ENCODE results near the gene ENTREP3. TPM values are rescaled to one million over a fixed set of nuclear protein-coding genes. Genes with fewer than 3 reads are reported as not detected.

ENTREP3 gene
- total RNA-seq, 1 experiment from 2014 or later = 72.5 TPM

GRCh38 chr1:155297384-155297783 is 42.1 kb upstream of the ENTREP3 start:
- intact Hi-C loops (cut with micrococcal nuclease; ENCODE audit: unreplicated experiment) = no loop called here
- no peak for TF ChIP-seq CTCF (conservative IDR thresholded peaks at IDR 0.05; ENCODE audit: low read depth, low read length)
- no peak for TF ChIP-seq EZH2 (IDR thresholded peaks at IDR 0.05; ENCODE audit: borderline replicate concordance, low read depth, low read length, poor library complexity, severe bottlenecking)
- H3K27ac ChIP-seq (ENCODE audit: low read depth, low read length, poor library complexity, severe bottlenecking) = no peak overlapping the region
- DNase-seq (ENCODE audit: low spot score) = no peak
- no peaks in the 10 kb centered on the region for H3K36me3 ChIP-seq (ENCODE audit: insufficient read depth, low read length, poor library complexity, severe bottlenecking)
- no peaks in the 10 kb centered on the region for H3K4me1 ChIP-seq (ENCODE audit: insufficient read depth, low read length, poor library complexity, severe bottlenecking)
- peaks cover 22% of the 10 kb centered on the region for H3K27me3 ChIP-seq (replicated peaks; ENCODE audit: insufficient read depth, low read depth, low read length, poor library complexity)
- no peaks in the 10 kb centered on the region for H3K9me3 ChIP-seq (ENCODE audit: low read depth, low read length, poor library complexity, severe bottlenecking)
- ChIA-PET CTCF (no interaction called here), POLR2A (ENCODE audit: low non-redundant PET) (interaction anchor here (0.6 kb wide), 1 partner anchor 69 kb away, joined by 4 read pairs; no protein-coding TSS in a partner anchor)
- H3K4me3 ChIP-seq (ENCODE audit: low read depth, low read length, poor library complexity, severe bottlenecking) = no peak overlapping the region
- no TSS peak for BruUV-seq (replicated peaks)

- CTCF ChIA-PET = no interaction called here
- Histone ChIP-seq H3K27me3 (replicated peaks; ENCODE audit: insufficient read depth, low read depth, low read length, poor library complexity) (peaks cover 22% of the 10 kb centered on the region), H3K36me3 (ENCODE audit: insufficient read depth, low read length, poor library complexity, severe bottlenecking) (no peaks in the 10 kb centered on the region), H3K9me3 (ENCODE audit: low read depth, low read length, poor library complexity, severe bottlenecking) (no peaks in the 10 kb centered on the region), H3K4me1 (ENCODE audit: insufficient read depth, low read length, poor library complexity, severe bottlenecking) (no peaks in the 10 kb centered on the region), H3K27ac (ENCODE audit: low read depth, low read length, poor library complexity, severe bottlenecking) (no peak overlapping the region), H3K4me3 (ENCODE audit: low read depth, low read length, poor library complexity, severe bottlenecking) (no peak overlapping the region)
- POLR2A ChIA-PET (ENCODE audit: low non-redundant PET) = no interaction called here
- no peak for TF ChIP-seq CTCF (conservative IDR thresholded peaks at IDR 0.05; ENCODE audit: low read depth, low read length)
- no peak for TF ChIP-seq EZH2 (IDR thresholded peaks at IDR 0.05; ENCODE audit: borderline replicate concordance, low read depth, low read length, poor library complexity, severe bottlenecking)
- no TSS peak for BruUV-seq (replicated peaks)
- intact Hi-C loops (cut with micrococcal nuclease; ENCODE audit: unreplicated experiment) = no loop called here
- DNase-seq (ENCODE audit: low spot score) = no peak
These were observed 41.4 kb upstream of the ENTREP3 start for GRCh38 chr1:155296661-155297060.

GRCh38 chr1:155295942-155296267 is 40.6 kb upstream of the ENTREP3 start:
- Histone ChIP-seq H3K36me3 (ENCODE audit: insufficient read depth, low read length, poor library complexity, severe bottlenecking) (no peaks in the 10 kb centered on the region), H3K27ac (ENCODE audit: low read depth, low read length, poor library complexity, severe bottlenecking) (no peak overlapping the region), H3K9me3 (ENCODE audit: low read depth, low read length, poor library complexity, severe bottlenecking) (no peaks in the 10 kb centered on the region), H3K4me3 (ENCODE audit: low read depth, low read length, poor library complexity, severe bottlenecking) (no peak overlapping the region), H3K4me1 (ENCODE audit: insufficient read depth, low read length, poor library complexity, severe bottlenecking) (no peaks in the 10 kb centered on the region), H3K27me3 (replicated peaks; ENCODE audit: insufficient read depth, low read depth, low read length, poor library complexity) (peaks cover 22% of the 10 kb centered on the region)
- TF ChIP-seq CTCF (conservative IDR thresholded peaks at IDR 0.05; ENCODE audit: low read depth, low read length) (no peak), EZH2 (IDR thresholded peaks at IDR 0.05; ENCODE audit: borderline replicate concordance, low read depth, low read length, poor library complexity, severe bottlenecking) (no peak)
- intact Hi-C loops (cut with micrococcal nuclease; ENCODE audit: unreplicated experiment) = no loop called here
- CTCF ChIA-PET = interaction anchor here (0.5 kb wide), 1 partner anchor 46 kb away, joined by 3 read pairs; no protein-coding TSS in a partner anchor
- no peak for DNase-seq (ENCODE audit: low spot score)
- POLR2A ChIA-PET (ENCODE audit: low non-redundant PET) = no interaction called here
- BruUV-seq (replicated peaks) = no TSS peak

Measured in A673 (cell line).